Activated CD4-positive, CD25-positive, alpha-beta regulatory T cell (primary cell): ENCODE data around the gene VWA3B.
"Not testable (repeated sequence)": the region's sequence is repeated elsewhere in the genome, so short reads cannot be mapped to it uniquely, and the experiment has no call there.

Experiments used
- DNase-seq, 4 experiments: peaks; one replicate each; lab custom pipeline; 2025; lab: John Stamatoyannopoulos, UW

Gene VWA3B

GRCh38 chr2:98245491-98245890, 158.5 kb downstream of the VWA3B start:
- DNase-seq: no peak

- no peak for DNase-seq
Observed at GRCh38 chr2:98247383-98247782, 160.4 kb downstream of the VWA3B start.

- no peak for DNase-seq
Observed at GRCh38 chr2:98252038-98252773, 165.2 kb downstream of the VWA3B start.

- DNase-seq: no peak
Observed at GRCh38 chr2:98253461-98254070, 166.6 kb downstream of the VWA3B start.

GRCh38 chr2:98254504-98255059, 167.6 kb downstream of the VWA3B start:
- DNase-seq: no peak

GRCh38 chr2:98258906-98259305, 171.9 kb downstream of the VWA3B start:
- no peak for DNase-seq

- DNase-seq: no peak
Observed at GRCh38 chr2:98263362-98263761, 176.4 kb downstream of the VWA3B start.

GRCh38 chr2:98268225-98268624, 181.3 kb downstream of the VWA3B start:
- not testable (repeated sequence) for DNase-seq

- DNase-seq: no peak
Observed at GRCh38 chr2:98269274-98269673, 182.3 kb downstream of the VWA3B start.

GRCh38 chr2:98269830-98270229, 182.9 kb downstream of the VWA3B start:
- no peak for DNase-seq

GRCh38 chr2:98277162-98277859, 190.3 kb downstream of the VWA3B start:
- DNase-seq: no peak

- DNase-seq: no peak
Observed at GRCh38 chr2:98278074-98278473, 191.1 kb downstream of the VWA3B start.

- DNase-seq: no peak
Observed at GRCh38 chr2:98280376-98281102, 193.6 kb downstream of the VWA3B start.

- no peak for DNase-seq
Observed at GRCh38 chr2:98281607-98282006, 194.6 kb downstream of the VWA3B start.

GRCh38 chr2:98282109-98282508, 195.1 kb downstream of the VWA3B start:
- DNase-seq: no peak

- no peak for DNase-seq
Observed at GRCh38 chr2:98293030-98293429, 206.1 kb downstream of the VWA3B start.

- no peak for DNase-seq
Observed at GRCh38 chr2:98293931-98294687, 207.1 kb downstream of the VWA3B start.

GRCh38 chr2:98294711-98295110, 207.7 kb downstream of the VWA3B start:
- DNase-seq: no peak

GRCh38 chr2:98295275-98295674, 208.3 kb downstream of the VWA3B start:
- no peak for DNase-seq

GRCh38 chr2:98295721-98296414, 208.9 kb downstream of the VWA3B start:
- no peak for DNase-seq

- DNase-seq: no peak
Observed at GRCh38 chr2:98296440-98296839, 209.5 kb downstream of the VWA3B start.
